NB4 (cell line): ENCODE data around the gene LRBA.
"Not testable (repeated sequence)": the region's sequence is repeated elsewhere in the genome, so short reads cannot be mapped to it uniquely, and the experiment has no call there.

Experiments used
- CTCF ChIP-seq: IDR thresholded peaks from one replicate; pipeline ENCODE4 v1.5.1; 2012; ENCODE audit warnings: low read depth, low read length
- POLR2A ChIP-seq: IDR thresholded peaks from 2 replicates; pipeline ENCODE4 v1.6.1; 2011; ENCODE audit warnings: mild to moderate bottlenecking; ENCODE audit not compliant: insufficient read length; ENCODE audit errors: extremely low read depth

DNA sequence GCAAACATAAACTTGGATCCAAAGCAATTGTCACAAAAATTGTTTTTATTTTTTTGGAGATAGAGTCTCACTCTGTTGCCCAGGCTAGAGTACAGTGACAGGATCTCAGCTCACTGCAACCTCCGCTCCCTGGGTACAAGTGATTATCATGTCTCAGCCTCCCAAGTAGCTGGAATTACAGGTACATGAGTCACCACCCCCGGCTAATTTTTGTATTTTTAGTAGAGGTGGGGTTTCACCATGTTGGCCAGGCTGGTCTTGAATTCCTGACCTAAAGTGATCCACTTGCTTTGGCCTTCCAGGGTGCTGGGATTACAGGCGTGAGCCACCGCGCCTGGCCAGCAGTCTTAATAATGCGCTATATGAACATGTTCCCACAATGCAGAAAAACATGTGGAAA, 272.2 kb downstream of the LRBA start:
- TF ChIP-seq CTCF, POLR2A: not testable (repeated sequence)
